HepG2 (cell line): Measurements from ENCODE around the gene ZNF740. TPM values are rescaled to one million over a fixed set of nuclear protein-coding genes. Genes with fewer than 3 reads are reported as not detected.

Experiments used
- ARHGAP35 ChIP-seq: sonication (generic); formaldehyde crosslinking; IDR thresholded peaks from 2 replicates; pipeline ENCODE4 v1.9.0; 2022; ENCODE audit warnings: mild to moderate bottlenecking, inconsistent platforms, moderate library complexity, missing genetic modification reagents, borderline replicate concordance
- ATF6 ChIP-seq: sonication (generic); formaldehyde crosslinking; conservative IDR thresholded peaks from 2 replicates; pipeline ENCODE4 v1.4.0; 2020; ENCODE audit warnings: missing genetic modification reagents
- ATF7 ChIP-seq, 2 experiments: fragments of 450-650 bp in 1 of 2; sonication (generic) in 1 of 2; formaldehyde crosslinking in 1 of 2; IDR thresholded peaks; 2 replicates each; pipeline versions ENCODE4 v1.4.0 to v1.6.1; 2016 to 2020; ENCODE audit warnings: antibody characterized with exemption in 1 of 2, mild to moderate bottlenecking in 1 of 2, missing genetic modification reagents in 1 of 2
- FOXC1 ChIP-seq: sonication (generic); formaldehyde crosslinking; IDR thresholded peaks from 2 replicates; pipeline ENCODE4 v1.8.0; 2022; ENCODE audit warnings: mild to moderate bottlenecking, missing genetic modification reagents, borderline replicate concordance
- GABPB1 ChIP-seq: IDR thresholded peaks from 2 replicates; pipeline ENCODE4 v1.6.1; 2016; ENCODE audit warnings: mild to moderate bottlenecking, missing genetic modification reagents, moderate library complexity, missing compliant biosample characterization
- GMEB1 ChIP-seq: sonication (generic); formaldehyde crosslinking; IDR thresholded peaks from 2 replicates; pipeline ENCODE4 v1.5.1; 2020; ENCODE audit warnings: missing genetic modification reagents, mild to moderate bottlenecking, borderline replicate concordance
- HOXA3 ChIP-seq: sonication (generic); formaldehyde crosslinking; IDR thresholded peaks from 2 replicates; pipeline ENCODE4 v1.5.0; 2020; ENCODE audit warnings: missing genetic modification reagents
- IRX3 ChIP-seq: sonication (generic); formaldehyde crosslinking; IDR thresholded peaks from 2 replicates; pipeline ENCODE4 v1.8.1; 2023; ENCODE audit warnings: mild to moderate bottlenecking, low read depth, missing genetic modification reagents, borderline replicate concordance
- KDM3A ChIP-seq: IDR thresholded peaks from 2 replicates; pipeline ENCODE4 v1.6.1; 2018; ENCODE audit warnings: low read depth, missing compliant biosample characterization
- NFATC3 ChIP-seq: sonication (generic); formaldehyde crosslinking; IDR thresholded peaks from 2 replicates; pipeline ENCODE4 v1.5.1; 2020; ENCODE audit warnings: mild to moderate bottlenecking, missing genetic modification reagents
- NFRKB ChIP-seq: fragments of 450-650 bp; IDR thresholded peaks from 2 replicates; pipeline ENCODE4 v1.6.1; 2017
- NR1H2 ChIP-seq: sonication (generic); formaldehyde crosslinking; IDR thresholded peaks from 2 replicates; pipeline ENCODE4 v1.8.1; 2022; ENCODE audit warnings: low read depth, missing genetic modification reagents, borderline replicate concordance
- PBX3 ChIP-seq: sonication (generic); formaldehyde crosslinking; IDR thresholded peaks from 2 replicates; pipeline ENCODE4 v1.8.1; 2023; ENCODE audit warnings: missing genetic modification reagents, inconsistent platforms, borderline replicate concordance
- PCBP1 ChIP-seq: fragments of 200-400 bp; formaldehyde crosslinking; IDR thresholded peaks from 2 replicates; pipeline ENCODE4 v1.6.1; 2017; ENCODE audit warnings: mild to moderate bottlenecking, low read depth, low read length, borderline replicate concordance
- POLR2AphosphoS5 ChIP-seq: IDR thresholded peaks from 2 replicates; pipeline ENCODE4 v1.6.1; 2012; ENCODE audit warnings: low read depth, low read length
- SALL2 ChIP-seq: sonication (generic); formaldehyde crosslinking; IDR thresholded peaks from 2 replicates; pipeline ENCODE4 v1.8.1; 2023; ENCODE audit warnings: mild to moderate bottlenecking, missing genetic modification reagents, inconsistent platforms
- SAP130 ChIP-seq: IDR thresholded peaks from 2 replicates; pipeline ENCODE4 v1.6.1; 2016; ENCODE audit warnings: low read depth
- STAG1 ChIP-seq: sonication (generic); formaldehyde crosslinking; IDR thresholded peaks from 2 replicates; pipeline ENCODE4 v1.4.0; 2020; ENCODE audit warnings: missing genetic modification reagents
- ZNF136 ChIP-seq: sonication (generic); formaldehyde crosslinking; IDR thresholded peaks from 2 replicates; pipeline ENCODE4 v1.8.1; 2022; ENCODE audit warnings: low read depth, mild to moderate bottlenecking, moderate library complexity, missing genetic modification reagents
- ZNF660 ChIP-seq: sonication (generic); formaldehyde crosslinking; IDR thresholded peaks from 2 replicates; pipeline ENCODE4 v1.5.1; 2020; ENCODE audit warnings: mild to moderate bottlenecking, low read depth, missing genetic modification reagents, borderline replicate concordance
- ZNF777 ChIP-seq: sonication (generic); formaldehyde crosslinking; IDR thresholded peaks from 2 replicates; pipeline ENCODE4 v1.4.0; 2020; ENCODE audit warnings: missing genetic modification reagents
- ZSCAN12 ChIP-seq: sonication (generic); formaldehyde crosslinking; IDR thresholded peaks from 2 replicates; pipeline ENCODE4 v1.9.0; 2021; ENCODE audit warnings: mild to moderate bottlenecking, missing genetic modification reagents
- polyA plus RNA-seq, 8 experiments: library from polyadenylated mRNA; depleted of rRNA in 3 of 8; stranded (reverse) in 7 of 8; unstranded in 1 of 8; fragments of >200 nt; fragmentation: Illumina TruSeq in 4 of 8; extraction: Trizol in 4 of 8; gene quantifications; 2 replicates each; pipeline versions ENCODE4 v1.2.1 to v1.2.3, GENCODE V29; 2011 to 2016; ENCODE audit warnings: low read depth in 4 of 8, missing spikeins in 1 of 8, mixed read lengths in 1 of 8; ENCODE audit not compliant: insufficient read depth in 1 of 8
- total RNA-seq, 5 experiments: library from RNA; depleted of rRNA; stranded (reverse); fragments of >200 nt; fragmentation: Illumina TruSeq; extraction: Trizol; gene quantifications; 2 replicates each; pipeline ENCODE4 v1.2.3, GENCODE V29; 2016; ENCODE audit warnings: low read depth in 1 of 5
- TF ChIP-seq, protein P1 (sequence below): IDR thresholded peaks from 2 replicates; pipeline ENCODE4 v1.6.1; 2016; ENCODE audit warnings: low read depth, borderline replicate concordance

The ZNF740 gene
- total and polyA plus RNA-seq, 2 of the 13 experiments (the other 11 are each of a cell fraction or from before 2014, with no cell fraction given), result 16.9 to 19.0 TPM

GRCh38 chr12:53221203-53222080, 40.9 kb downstream of the ZNF740 start (continued):
- no peak for TF ChIP-seq PBX3 (CRISPR knock-in tag)
- TF ChIP-seq, protein P1, sequence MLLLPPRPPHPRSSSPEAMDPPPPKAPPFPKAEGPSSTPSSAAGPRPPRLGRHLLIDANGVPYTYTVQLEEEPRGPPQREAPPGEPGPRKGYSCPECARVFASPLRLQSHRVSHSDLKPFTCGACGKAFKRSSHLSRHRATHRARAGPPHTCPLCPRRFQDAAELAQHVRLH (CRISPR knock-in tag), result 0 out of 2 replicates have a peak, but pooled peaks have one; percentile 56
- TF ChIP-seq ZNF777 (CRISPR knock-in tag), result no peak; the same call in none of the 2 replicates
- peak; percentile 21; the same call in 1 of the 2 replicates for TF ChIP-seq ARHGAP35 (CRISPR knock-in tag)
- TF ChIP-seq HOXA3 (CRISPR knock-in tag), result peak; percentile 28; the same call in 1 of the 2 replicates
- TF ChIP-seq ATF6 (CRISPR knock-in tag), result no peak
- TF ChIP-seq ZSCAN12 (CRISPR knock-in tag), result no peak
- no peak for TF ChIP-seq STAG1 (CRISPR knock-in tag)
- 0 out of 2 replicates have a peak, but pooled peaks have one; percentile 13 for TF ChIP-seq KDM3A (CRISPR knock-in tag)
- no peak for TF ChIP-seq ZNF136
- TF ChIP-seq SAP130 (CRISPR knock-in tag), result peak; percentile 78
- no peak for TF ChIP-seq NFRKB
- no peak for TF ChIP-seq NR1H2 (CRISPR knock-in tag)
- no peak for TF ChIP-seq ATF7 (IDR thresholded peaks at IDR 0.05)
- TF ChIP-seq ATF7 (CRISPR knock-in tag; IDR thresholded peaks at IDR 0.05), result no peak; the same call in 1 of the 2 replicates
- TF ChIP-seq GABPB1 (CRISPR knock-in tag), result peak; percentile 80
- peak; percentile 62; the same call in 1 of the 2 replicates for TF ChIP-seq PCBP1
- peak; percentile 67 for TF ChIP-seq POLR2AphosphoS5
- peak; percentile 57; the same call in 1 of the 2 replicates for TF ChIP-seq SALL2 (CRISPR knock-in tag)
- TF ChIP-seq GMEB1 (CRISPR knock-in tag), result no peak
- no peak for TF ChIP-seq IRX3 (CRISPR knock-in tag)
- peak; percentile 25; the same call in 1 of the 2 replicates for TF ChIP-seq NFATC3 (CRISPR knock-in tag)
- TF ChIP-seq FOXC1 (CRISPR knock-in tag), result peak; percentile 75; the same call in 1 of the 2 replicates
- TF ChIP-seq ZNF660 (CRISPR knock-in tag), result no peak
